Activated CD8-positive, alpha-beta memory T cell treated with anti-CD3 and anti-CD28 coated beads for 36 hours (primary cell): ENCODE results near the gene LRRC72. TPM values are rescaled to one million over a fixed set of nuclear protein-coding genes. Genes with fewer than 3 reads are reported as not detected.

Source experiments
- CTCF ChIA-PET: fragments of 350-600 bp; sonication (Branson Sonifier 250); formaldehyde crosslinking; loops from one replicate; lab custom pipeline; 2021; ENCODE audit warnings: antibody characterized with exemption; lab: Charles Lee
- POLR2A ChIA-PET: fragments of 350-600 bp; sonication (Branson Sonifier 250); formaldehyde crosslinking; loops from one replicate; lab custom pipeline; 2021; ENCODE audit warnings: antibody characterized with exemption; lab: Charles Lee
- total RNA-seq, 2 experiments: library from RNA; stranded (reverse); gene quantifications; one replicate each; pipeline ENCODE4 v1.2.3, GENCODE V29; 2021

The LRRC72 gene
- total RNA-seq, 2 experiments from 2014 or later = not detected

DNA sequence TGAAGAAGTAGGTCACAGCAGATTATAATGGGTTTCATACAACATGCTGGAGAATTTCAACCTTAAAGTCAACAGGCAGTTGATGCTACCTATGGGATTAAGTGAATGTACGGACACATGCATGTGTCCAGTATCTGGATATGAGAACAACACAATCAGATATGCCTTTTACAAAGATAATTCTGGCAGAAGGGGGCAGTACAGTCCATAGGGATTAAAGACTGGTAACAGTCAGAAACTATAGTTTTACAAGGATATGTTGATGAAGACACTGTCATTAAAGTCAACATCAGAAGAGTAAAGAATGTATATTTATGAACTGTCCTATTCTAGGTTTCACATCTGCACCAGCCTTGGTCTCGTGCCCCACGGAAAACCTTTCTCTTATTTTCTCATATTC is 77.4 kb downstream of the LRRC72 start:
- CTCF ChIA-PET = interaction anchor here (0.5 kb wide), 1 partner anchor 118 kb away, joined by 3 read pairs; no protein-coding TSS in a partner anchor
- POLR2A ChIA-PET = no interaction called here

DNA sequence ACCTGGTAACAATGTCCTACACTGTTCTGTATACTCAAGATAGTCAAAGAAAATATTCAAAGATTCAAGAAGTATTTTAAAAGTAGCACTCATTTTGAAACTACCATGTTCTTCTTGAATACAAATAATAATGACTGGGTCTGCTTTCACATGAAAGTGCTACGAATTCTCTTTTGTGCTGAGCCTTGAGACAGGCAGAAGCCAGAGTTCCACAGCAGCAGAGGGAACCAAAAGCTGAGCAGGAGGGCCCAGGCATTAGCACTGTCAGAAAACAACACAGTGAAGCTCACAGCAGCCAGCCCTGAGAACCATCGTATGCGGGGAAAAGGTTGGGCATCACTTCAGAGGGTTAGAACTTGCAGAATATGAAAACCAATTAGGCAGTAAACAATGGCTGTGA is 80.1 kb downstream of the LRRC72 start:
- ChIA-PET POLR2A (no interaction called here), CTCF (no interaction called here)

DNA sequence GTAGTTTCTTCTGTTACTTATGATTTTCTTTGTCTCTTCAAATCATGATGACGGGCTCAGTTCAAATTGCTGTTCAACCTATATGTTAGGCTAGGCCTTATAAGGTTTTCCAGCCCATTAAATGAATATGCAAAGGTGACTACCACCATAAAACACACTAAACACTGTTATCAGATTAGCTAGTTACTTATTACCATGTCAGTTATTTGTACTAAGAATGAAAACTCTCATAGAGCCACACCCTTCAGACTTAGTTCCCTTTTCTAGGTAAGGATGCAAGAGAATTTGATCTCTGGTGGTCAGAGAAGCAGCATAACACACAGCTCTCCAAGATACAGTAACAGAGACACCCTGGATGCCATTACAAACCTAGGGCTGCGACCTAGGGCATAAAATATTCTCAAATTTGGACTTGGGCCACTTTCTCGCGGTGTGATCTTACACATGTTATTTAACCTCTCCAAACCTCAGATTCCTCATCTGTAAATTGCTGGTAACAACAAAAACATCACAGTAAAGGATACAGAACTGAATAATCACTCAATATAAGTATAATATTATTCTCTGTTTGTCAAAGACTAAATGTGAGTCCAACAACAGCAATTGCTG is 83.3 kb downstream of the LRRC72 start:
- ChIA-PET CTCF (no interaction called here), POLR2A (no interaction called here)

GRCh38 chr7:16611711-16612110 is 85.1 kb downstream of the LRRC72 start:
- ChIA-PET CTCF (no interaction called here), POLR2A (no interaction called here)

- ChIA-PET POLR2A (no interaction called here), CTCF (no interaction called here)
These were observed 88.6 kb downstream of the LRRC72 start for GRCh38 chr7:16615228-16615627.

- POLR2A ChIA-PET = no interaction called here
- CTCF ChIA-PET = no interaction called here
These were observed 89.5 kb downstream of the LRRC72 start for GRCh38 chr7:16616122-16616521.

DNA sequence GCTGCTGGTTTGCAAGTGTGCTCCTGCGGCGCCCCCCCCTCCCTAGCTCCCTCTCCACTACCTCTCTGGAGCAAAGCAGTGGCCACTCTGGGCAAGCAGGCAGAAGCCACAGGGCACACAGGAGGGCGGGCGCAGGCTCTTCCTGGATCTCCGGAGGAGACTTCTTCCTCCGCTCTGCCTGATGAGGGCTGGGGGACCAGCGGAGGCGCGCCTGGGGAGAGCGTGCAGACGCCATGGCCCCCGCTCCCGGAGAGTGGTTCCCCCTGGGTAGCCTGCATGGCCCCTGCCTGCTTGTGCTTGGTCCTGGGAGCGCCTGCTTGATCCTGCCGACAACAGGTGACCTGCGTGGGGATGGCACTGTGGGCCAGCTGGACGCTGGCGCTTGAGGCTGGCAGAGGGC is 89.9 kb downstream of the LRRC72 start:
- CTCF ChIA-PET = no interaction called here

GRCh38 chr7:16619979-16620408 is 93.4 kb downstream of the LRRC72 start:
- CTCF ChIA-PET = interaction anchor here (0.7 to 0.8 kb wide), 2 partner anchors 9 to 542 kb away, joined by 4 to 5 read pairs; no protein-coding TSS in a partner anchor
- POLR2A ChIA-PET = interaction anchor here (0.6 to 1.2 kb wide), 3 partner anchors 25 to 193 kb away, joined by 3 to 5 read pairs (median 4); partner anchors contain the start of gene ANKMY2

More for the DNA sequence above, 89.9 kb downstream of the LRRC72 start:
- POLR2A ChIA-PET = no interaction called here

GRCh38 chr7:16626388-16626787 is 99.8 kb downstream of the LRRC72 start:
- ChIA-PET CTCF (interaction anchor here (0.7 kb wide), 1 partner anchor 8 kb away, joined by 3 read pairs; no protein-coding TSS in a partner anchor), POLR2A (no interaction called here)

DNA sequence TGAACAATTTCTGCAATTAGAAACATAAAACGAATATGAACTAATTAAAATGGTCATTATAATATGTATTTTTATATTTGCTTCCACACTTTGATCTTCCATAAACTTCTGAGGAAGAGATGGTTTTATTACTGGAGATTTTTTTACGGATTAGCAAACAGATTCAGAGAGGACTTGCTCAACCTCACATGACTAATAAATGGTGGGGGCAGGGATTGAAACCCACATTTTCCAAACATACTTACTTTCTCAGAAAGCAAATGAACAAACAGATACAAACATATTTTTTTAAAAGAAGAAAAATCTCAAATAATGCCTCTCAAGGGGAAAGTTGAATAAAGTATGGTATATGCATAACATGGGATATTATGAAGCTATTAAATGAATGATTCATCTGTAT is 100.6 kb downstream of the LRRC72 start:
- ChIA-PET CTCF (no interaction called here), POLR2A (no interaction called here)

DNA sequence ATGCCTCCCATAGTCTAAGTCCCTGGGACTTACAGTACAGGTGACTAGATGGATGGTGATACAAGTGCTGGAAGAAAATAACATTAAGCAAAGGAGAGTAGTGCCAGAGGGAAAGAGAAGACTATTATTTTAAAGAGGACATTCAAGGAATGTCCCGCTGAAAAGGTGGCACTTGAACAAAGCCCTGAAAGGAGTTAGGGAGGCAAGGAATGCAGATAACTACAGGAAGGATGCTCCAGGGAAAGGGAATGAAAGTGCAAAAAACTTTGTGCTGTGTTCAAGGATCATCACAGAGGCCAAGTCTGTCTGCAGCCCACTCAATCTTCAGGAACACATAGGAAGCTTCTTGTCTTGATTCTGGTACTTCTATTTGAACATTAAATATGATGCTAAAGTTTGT is 104.0 kb downstream of the LRRC72 start:
- ChIA-PET POLR2A (no interaction called here), CTCF (no interaction called here)

Other genes with a start within 250 kb of the LRRC72 start
- gene CRPPA, start 105.3 kb upstream of the LRRC72 start, total RNA-seq = 1 to 10 TPM; 1.5 TPM
- not detected for gene SOSTDC1, start 61.1 kb upstream of the LRRC72 start, total RNA-seq
- gene ANKMY2, start 118.9 kb downstream of the LRRC72 start, total RNA-seq = 10 to 100 TPM; 10.2 to 11.0 TPM
- gene BZW2, start 119.4 kb downstream of the LRRC72 start, total RNA-seq = 100 to 1,000 TPM; 146 to 147 TPM
- under 1 TPM; 0.63 to 0.90 TPM for gene TSPAN13, start 226.9 kb downstream of the LRRC72 start, total RNA-seq